GM06990 (cell line): Measurements from ENCODE around the gene PCNX3.

ENCODE experiments used
- DNase-seq: peaks from one replicate; pipeline ENCODE4 v3.0.0-alpha.2; 2011; ENCODE audit not compliant: insufficient read length; ENCODE audit errors: extremely low read depth
- H3K27me3 ChIP-seq: replicated peaks from 2 replicates; pipeline ENCODE4 v1.6.0; 2011; ENCODE audit warnings: low read length; ENCODE audit not compliant: control insufficient read depth, insufficient read depth
- H3K36me3 ChIP-seq: 2 replicates; pipeline ENCODE4 v1.5.1; 2011; ENCODE audit warnings: low read length; ENCODE audit not compliant: control insufficient read depth, insufficient read depth
- H3K4me3 ChIP-seq: replicated peaks from 2 replicates; pipeline ENCODE4 v1.5.1; 2011; ENCODE audit warnings: low read depth, mild to moderate bottlenecking, control low read depth, low read length
- TF ChIP-seq, protein P1 (sequence below): IDR thresholded peaks from 2 replicates; pipeline ENCODE4 v1.5.1; 2011; ENCODE audit warnings: low read length, control low read depth, mild to moderate bottlenecking, inconsistent platforms; ENCODE audit not compliant: insufficient read depth, poor library complexity, severe bottlenecking

Gene PCNX3

DNA sequence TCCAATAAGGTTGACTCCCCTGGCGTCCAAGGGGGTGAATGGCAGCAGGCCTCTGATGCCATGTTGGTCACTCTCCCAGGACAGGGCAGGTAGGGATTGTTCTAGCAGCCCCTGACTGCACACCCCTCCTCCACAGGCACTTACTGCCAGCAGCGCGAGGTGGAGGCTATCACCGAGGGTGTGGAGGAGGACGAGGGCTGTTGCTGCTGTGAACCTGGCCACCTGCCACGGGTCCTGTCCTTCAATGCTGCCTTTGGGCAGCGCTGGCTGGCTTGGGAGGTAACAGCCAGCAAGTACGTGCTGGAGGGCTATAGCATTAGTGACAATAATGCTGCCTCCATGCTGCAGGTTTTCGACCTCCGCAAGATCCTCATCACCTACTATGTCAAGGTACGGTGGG, 14.6 kb downstream of the PCNX3 start:
- no peaks in the 10 kb centered on the region for H3K27me3 ChIP-seq
- H3K4me3 ChIP-seq = no peak overlapping the region
- peaks cover 65% of the 10 kb centered on the region for H3K36me3 ChIP-seq
- DNase-seq = no peak
- TF ChIP-seq, protein P1, sequence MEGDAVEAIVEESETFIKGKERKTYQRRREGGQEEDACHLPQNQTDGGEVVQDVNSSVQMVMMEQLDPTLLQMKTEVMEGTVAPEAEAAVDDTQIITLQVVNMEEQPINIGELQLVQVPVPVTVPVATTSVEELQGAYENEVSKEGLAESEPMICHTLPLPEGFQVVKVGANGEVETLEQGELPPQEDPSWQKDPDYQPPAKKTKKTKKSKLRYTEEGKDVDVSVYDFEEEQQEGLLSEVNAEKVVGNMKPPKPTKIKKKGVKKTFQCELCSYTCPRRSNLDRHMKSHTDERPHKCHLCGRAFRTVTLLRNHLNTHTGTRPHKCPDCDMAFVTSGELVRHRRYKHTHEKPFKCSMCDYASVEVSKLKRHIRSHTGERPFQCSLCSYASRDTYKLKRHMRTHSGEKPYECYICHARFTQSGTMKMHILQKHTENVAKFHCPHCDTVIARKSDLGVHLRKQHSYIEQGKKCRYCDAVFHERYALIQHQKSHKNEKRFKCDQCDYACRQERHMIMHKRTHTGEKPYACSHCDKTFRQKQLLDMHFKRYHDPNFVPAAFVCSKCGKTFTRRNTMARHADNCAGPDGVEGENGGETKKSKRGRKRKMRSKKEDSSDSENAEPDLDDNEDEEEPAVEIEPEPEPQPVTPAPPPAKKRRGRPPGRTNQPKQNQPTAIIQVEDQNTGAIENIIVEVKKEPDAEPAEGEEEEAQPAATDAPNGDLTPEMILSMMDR = no peak

DNA sequence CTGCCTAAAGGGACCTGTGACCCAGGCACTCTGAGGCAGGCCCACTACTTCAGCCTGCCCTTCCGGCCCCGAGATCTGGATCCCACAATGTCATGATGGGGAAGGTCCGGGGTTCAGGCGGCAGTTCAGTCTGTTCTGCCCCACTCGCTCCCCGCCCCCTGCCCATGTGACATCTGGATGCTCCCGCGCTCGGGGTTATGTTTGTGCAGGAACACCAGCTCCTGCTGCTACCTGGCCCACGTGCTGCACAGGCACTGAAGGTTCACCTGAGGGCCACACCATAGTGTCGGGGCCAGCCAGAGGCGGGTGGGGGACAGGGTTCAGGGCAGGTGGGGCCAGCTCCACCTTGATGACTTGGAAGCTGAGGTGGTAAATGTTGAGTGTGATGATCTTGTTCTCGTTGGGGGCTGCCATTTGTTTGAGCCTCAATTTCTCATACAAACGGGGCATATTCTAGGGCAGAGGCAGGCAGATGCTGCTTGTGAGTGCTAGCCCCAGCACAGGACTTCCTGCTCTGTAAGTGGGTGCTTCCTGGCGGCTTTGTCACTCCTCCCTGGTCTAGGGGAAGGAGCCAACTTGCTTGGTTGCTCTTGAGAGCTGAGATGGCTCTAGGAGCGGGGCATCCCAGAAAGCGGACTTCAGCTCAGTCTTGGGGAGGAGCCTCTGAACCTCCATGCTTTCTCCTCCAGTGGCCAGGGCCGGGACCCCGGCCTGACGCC, 18.0 kb downstream of the PCNX3 start:
- DNase-seq = no peak
- TF ChIP-seq, protein P1 = no peak
- Histone ChIP-seq H3K36me3 (peaks cover 58% of the 10 kb centered on the region), H3K4me3 (no peak overlapping the region), H3K27me3 (no peaks in the 10 kb centered on the region)

DNA sequence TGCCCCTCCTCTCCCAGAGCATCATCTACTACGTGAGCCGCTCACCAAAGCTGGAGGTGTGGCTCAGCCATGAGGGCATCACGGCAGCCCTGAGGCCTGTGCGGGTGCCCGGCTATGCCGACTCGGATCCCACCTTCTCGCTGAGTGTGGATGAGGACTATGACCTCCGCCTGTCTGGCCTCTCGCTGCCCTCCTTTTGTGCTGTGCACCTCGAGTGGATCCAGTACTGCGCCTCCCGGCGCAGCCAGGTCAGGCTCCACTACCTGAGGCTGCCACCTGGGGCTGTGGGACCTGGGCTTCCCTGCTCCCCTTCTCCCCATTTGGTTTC, 18.5 kb downstream of the PCNX3 start:
- no peak overlapping the region for H3K4me3 ChIP-seq
- TF ChIP-seq, protein P1 = no peak
- no peaks in the 10 kb centered on the region for H3K27me3 ChIP-seq
- DNase-seq = no peak
- H3K36me3 ChIP-seq = peaks cover 56% of the 10 kb centered on the region

DNA sequence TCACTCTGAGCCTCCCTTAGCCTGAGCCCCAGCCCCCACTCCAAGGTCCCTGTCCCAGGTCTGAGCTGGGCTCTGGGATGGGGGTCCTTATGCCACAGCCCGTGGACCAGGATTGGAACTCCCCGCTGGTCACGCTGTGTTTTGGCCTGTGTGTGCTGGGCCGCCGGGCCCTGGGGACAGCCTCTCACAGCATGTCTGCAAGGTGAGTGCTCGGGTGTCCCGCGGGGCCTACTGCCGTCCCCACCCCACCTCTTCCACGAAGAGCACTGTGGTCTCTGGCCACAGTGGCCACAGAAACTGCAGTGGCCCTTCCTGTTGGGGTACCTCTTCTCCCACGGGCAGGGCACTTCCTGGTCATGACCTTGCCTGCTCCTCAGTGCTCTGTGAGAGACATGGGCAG, 18.9 kb downstream of the PCNX3 start:
- Histone ChIP-seq H3K27me3 (no peaks in the 10 kb centered on the region), H3K4me3 (no peak overlapping the region), H3K36me3 (peaks cover 52% of the 10 kb centered on the region)
- no peak for DNase-seq
- TF ChIP-seq, protein P1 = no peak

DNA sequence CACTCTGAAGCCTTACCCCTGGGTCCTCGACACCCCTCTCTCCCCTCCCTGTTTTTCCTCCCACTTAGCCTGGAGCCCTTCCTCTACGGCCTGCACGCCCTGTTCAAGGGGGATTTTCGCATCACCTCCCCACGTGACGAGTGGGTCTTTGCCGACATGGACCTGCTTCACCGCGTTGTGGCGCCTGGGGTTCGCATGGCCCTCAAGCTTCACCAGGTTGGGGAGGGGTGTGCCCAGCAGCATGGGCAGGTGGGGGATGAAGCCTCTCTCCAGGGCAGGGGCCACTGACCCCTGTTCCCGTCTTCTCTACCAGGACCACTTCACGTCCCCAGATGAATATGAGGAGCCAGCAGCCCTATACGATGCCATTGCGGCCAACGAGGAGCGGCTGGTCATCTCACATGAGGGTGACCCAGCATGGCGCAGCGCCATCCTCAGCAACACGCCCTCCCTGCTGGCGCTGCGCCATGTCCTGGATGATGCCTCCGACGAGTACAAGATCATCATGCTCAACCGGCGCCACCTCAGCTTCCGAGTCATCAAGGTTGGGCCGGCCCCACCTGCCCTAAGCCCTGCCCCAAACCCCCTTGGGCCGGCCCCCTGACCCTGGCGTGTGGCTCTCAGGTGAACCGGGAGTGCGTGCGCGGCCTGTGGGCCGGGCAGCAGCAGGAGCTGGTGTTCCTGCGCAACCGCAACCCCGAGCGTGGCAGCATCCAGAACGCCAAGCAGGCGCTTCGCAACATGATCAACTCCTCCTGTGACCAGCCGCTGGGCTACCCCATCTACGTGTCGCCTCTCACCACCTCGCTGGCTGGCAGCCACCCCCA, 19.5 kb downstream of the PCNX3 start:
- TF ChIP-seq, protein P1 = no peak
- H3K27me3 ChIP-seq = no peaks in the 10 kb centered on the region
- H3K36me3 ChIP-seq = peaks cover 45% of the 10 kb centered on the region

More for the DNA sequence above, 19.5 kb downstream of the PCNX3 start:
- no peak overlapping the region for H3K4me3 ChIP-seq
- no peak for DNase-seq
